Left lung (tissue), 10 donors: Measurements from ENCODE around the gene SBSN. TPM values are rescaled to one million over a fixed set of nuclear protein-coding genes. Genes with fewer than 3 reads are reported as not detected.
A peak's percentile ranks its signal among the peaks of the same experiment; 100 is the strongest.
"Not testable (repeated sequence)": the region's sequence is repeated elsewhere in the genome, so short reads cannot be mapped to it uniquely, and the experiment has no call there.

Experiments
- ATAC-seq: fragments of 200-7000 bp; cut with Tn5 transposase; one replicate; pipeline ENCODE4 v1.9.1; 2020; ENCODE audit warnings: moderate library complexity
- DNase-seq, 4 donors: peaks; one replicate each; pipeline ENCODE4 v3.0.0-alpha.2; 2013 to 2020
- H3K27ac ChIP-seq, 2 donors: fragments of 200-600 bp; sonication (generic) in 1 of 2; one replicate each; pipeline versions ENCODE4 v1.5.0 to v1.8.0; 2020 to 2021
- H3K27me3 ChIP-seq, 2 donors: fragments of 200-600 bp; sonication (generic) in 1 of 2; one replicate each; pipeline versions ENCODE4 v1.5.0 to v1.8.0; 2020 to 2021
- H3K36me3 ChIP-seq, 2 donors: fragments of 200-600 bp; sonication (generic) in 1 of 2; one replicate each; pipeline versions ENCODE4 v1.5.0 to v1.8.0; 2020 to 2021
- H3K4me1 ChIP-seq, 2 donors: fragments of 200-600 bp; one replicate each; pipeline ENCODE4 v1.8.0; 2021
- H3K4me3 ChIP-seq, 2 donors: fragments of 200-600 bp; sonication (generic) in 1 of 2; one replicate each; pipeline versions ENCODE4 v1.5.0 to v1.8.0; 2020 to 2021; ENCODE audit warnings: mild to moderate bottlenecking in 1 of 2
- H3K9me3 ChIP-seq, 2 donors: fragments of 200-600 bp; sonication (generic) in 1 of 2; one replicate each; pipeline versions ENCODE4 v1.5.0 to v1.8.0; 2020 to 2021
- CTCF ChIP-seq, 2 donors: fragments of 200-600 bp; sonication (generic) in 1 of 2; IDR thresholded peaks; one replicate each; pipeline versions ENCODE4 v1.5.0 to v1.8.0; 2021; ENCODE audit warnings: antibody characterized with exemption in 2 of 2
- intact Hi-C, 2 donors: fragments of 100-400 bp; cut with DNase I; formaldehyde crosslinking; loops; one replicate each; pipeline versions ENCODE4 v1.11.2 to v1.14.2; 2022
- polyA plus RNA-seq, 6 donors: library from polyadenylated mRNA; unstranded; fragments of 120-200 nt; gene quantifications; one replicate each; pipeline ENCODE4 v1.2.1, GENCODE V29; 2013; ENCODE audit not compliant: insufficient read length in 6 of 6
- total RNA-seq, 2 donors: library from RNA; stranded (reverse); fragmentation: NEBNext Ultra II Directional; extraction: Animal tissue kit (Norgen Biotek cat#: 25700); gene quantifications; one replicate each; pipeline ENCODE4 v1.2.1, GENCODE V29; 2021
- donor health status: DM: no; HTN: yes; CAD: no.
- donor health status: DM: no; HTN: no; CAD: no.

Gene SBSN
- total and polyA plus RNA-seq, 8 donors = 0.09 to 0.20 (median 0.11) TPM; not detected in 5

- intact Hi-C loops = no loop called here
- Histone ChIP-seq H3K4me1 (no peaks in the 10 kb centered on the region), H3K4me3 (no peak overlapping the region), H3K36me3 (no peaks in the 10 kb centered on the region), H3K27me3 (peaks cover 0 to 9% of the 10 kb centered on the region in 2 donors), H3K27ac (no peak overlapping the region), H3K9me3 (no peaks in the 10 kb centered on the region)
- no peak for ATAC-seq
- no peak for TF ChIP-seq CTCF (IDR thresholded peaks at IDR 0.05)
- no peak for DNase-seq
These were observed 43.7 kb downstream of the SBSN start for GRCh38 chr19:35484252-35485036.

- no peaks in the 10 kb centered on the region for H3K9me3 ChIP-seq
- no peaks in the 10 kb centered on the region for H3K36me3 ChIP-seq
- DNase-seq (no peak), ATAC-seq (no peak)
- intact Hi-C loops = no loop called here
- H3K4me3 ChIP-seq = no peak overlapping the region
- no peaks in the 10 kb centered on the region for H3K4me1 ChIP-seq
- H3K27me3 ChIP-seq = no peaks in the 10 kb centered on the region
- H3K27ac ChIP-seq = no peak overlapping the region
- no peak for TF ChIP-seq CTCF (IDR thresholded peaks at IDR 0.05)
These were observed 45.0 kb downstream of the SBSN start for GRCh38 chr19:35483089-35483488.

- peak; percentile 26 for ATAC-seq
- Histone ChIP-seq H3K4me1 (no peaks in the 10 kb centered on the region), H3K36me3 (no peaks in the 10 kb centered on the region), H3K27ac (no peak overlapping the region), H3K9me3 (no peaks in the 10 kb centered on the region), H3K4me3 (no peak overlapping the region), H3K27me3 (no peaks in the 10 kb centered on the region)
- intact Hi-C loops = no loop called here
- TF ChIP-seq CTCF (IDR thresholded peaks at IDR 0.05) = no peak
- no peak for DNase-seq
These were observed 49.1 kb downstream of the SBSN start for GRCh38 chr19:35478794-35479677.

- H3K4me3 ChIP-seq = no peak overlapping the region
- H3K27ac ChIP-seq = no peak overlapping the region
- no peak for TF ChIP-seq CTCF (IDR thresholded peaks at IDR 0.05)
- no peak for DNase-seq
- no peaks in the 10 kb centered on the region for H3K4me1 ChIP-seq
- no peaks in the 10 kb centered on the region for H3K36me3 ChIP-seq
- no peaks in the 10 kb centered on the region for H3K9me3 ChIP-seq
- H3K27me3 ChIP-seq = no peaks in the 10 kb centered on the region
- ATAC-seq = no peak
- intact Hi-C loops = no loop called here
These were observed 52.0 kb downstream of the SBSN start for GRCh38 chr19:35476149-35476548.

- intact Hi-C loops, H3K9me3 ChIP-seq, H3K4me3 ChIP-seq, H3K27ac ChIP-seq, DNase-seq, ATAC-seq, H3K27me3 ChIP-seq, H3K36me3 ChIP-seq, H3K4me1 ChIP-seq: not testable (repeated sequence)
These were observed 53.5 kb downstream of the SBSN start for GRCh38 chr19:35474594-35474993.
